NOMO-1 treated with DMSO at 0.1 percent for 48 hours (cell line): Measurements from ENCODE around the gene OR10C1.
A peak's percentile ranks its signal among the peaks of the same experiment; 100 is the strongest.

ENCODE experiments used
- DNase-seq: peaks from one replicate; lab custom pipeline; 2025; ENCODE audit not compliant: unreplicated experiment; lab: John Stamatoyannopoulos, UW

The OR10C1 gene

GRCh38 chr6:29474996-29475395 is 35.9 kb downstream of the OR10C1 start:
- no peak for DNase-seq

- DNase-seq: no peak
Observed at GRCh38 chr6:29477923-29478450, 38.9 kb downstream of the OR10C1 start.

GRCh38 chr6:29478740-29479139 is 39.6 kb downstream of the OR10C1 start:
- no peak for DNase-seq

GRCh38 chr6:29479560-29479959 is 40.5 kb downstream of the OR10C1 start:
- no peak for DNase-seq

GRCh38 chr6:29483186-29483585 is 44.1 kb downstream of the OR10C1 start:
- no peak for DNase-seq

GRCh38 chr6:29483735-29484134 is 44.6 kb downstream of the OR10C1 start:
- no peak for DNase-seq

GRCh38 chr6:29486577-29486976 is 47.5 kb downstream of the OR10C1 start:
- no peak for DNase-seq

GRCh38 chr6:29487131-29487530 is 48.0 kb downstream of the OR10C1 start:
- DNase-seq: no peak

GRCh38 chr6:29487660-29488059 is 48.6 kb downstream of the OR10C1 start, which contains the start of gene MAS1L:
Gene MAS1L, minus strand, starts transcription at chr6:29487956. Its CDS starts 54 bp downstream, at chr6:29487902.
- DNase-seq: no peak

GRCh38 chr6:29488874-29489273 is 49.8 kb downstream of the OR10C1 start:
- DNase-seq: no peak

GRCh38 chr6:29489286-29489685 is 50.2 kb downstream of the OR10C1 start:
- DNase-seq: no peak

GRCh38 chr6:29490055-29490454 is 50.9 kb downstream of the OR10C1 start:
- peak; percentile 9 for DNase-seq

- peak; percentile 38 for DNase-seq
Observed at GRCh38 chr6:29490552-29490951, 51.4 kb downstream of the OR10C1 start.
